T-helper 2 cell (primary cell): Measurements from ENCODE around the gene CC2D1A.

Experiments
- DNase-seq, 5 experiments: peaks; one replicate each; pipeline versions ENCODE4 v3.0.0 to v3.0.0-alpha.2; 2012 to 2022

CC2D1A gene

GRCh38 chr19:13938301-13939064 lies 32.5 kb downstream of the CC2D1A start, which contains the start of gene PODNL1:
Gene PODNL1, minus strand, starts transcription at chr19:13938417. Its CDS starts 236 bp downstream, at chr19:13938181.
- DNase-seq, result no peak

DNA sequence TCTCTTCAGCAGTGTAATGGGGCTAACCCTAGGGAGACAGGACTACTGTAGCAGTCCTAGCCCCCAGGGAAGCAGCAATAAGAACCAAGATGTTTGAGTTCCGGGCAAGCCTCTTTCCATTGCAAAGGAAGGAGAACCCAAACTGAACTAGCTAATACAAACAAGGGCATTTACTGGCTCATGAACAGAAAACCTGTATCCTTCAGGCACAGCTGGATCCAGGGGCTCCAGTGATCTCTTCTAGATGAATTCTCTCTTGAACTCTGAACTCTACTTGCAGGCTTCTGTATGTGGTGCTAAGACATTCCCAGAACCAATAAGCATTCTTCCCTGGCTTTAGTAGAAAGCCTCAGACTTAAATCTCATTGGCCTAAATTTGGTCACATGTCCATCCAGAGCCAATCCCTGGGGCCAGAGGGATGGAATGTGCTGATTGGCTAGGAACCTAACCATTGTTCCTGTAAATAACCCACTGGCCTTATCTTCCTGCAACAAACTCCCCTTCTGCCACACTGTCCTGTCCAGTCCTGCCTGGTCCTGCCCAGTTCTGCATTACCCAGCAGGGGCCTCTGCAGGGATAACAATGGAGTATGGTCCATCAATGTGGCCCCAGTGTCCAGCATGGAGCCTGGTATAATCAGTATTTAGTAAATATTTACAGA lies 36.2 kb downstream of the CC2D1A start:
- DNase-seq, result no peak

GRCh38 chr19:13946414-13946813 lies 40.4 kb downstream of the CC2D1A start:
- DNase-seq, result no peak

GRCh38 chr19:13951043-13951442 lies 45.0 kb downstream of the CC2D1A start:
- DNase-seq, result no peak

GRCh38 chr19:13951799-13952153 lies 45.8 kb downstream of the CC2D1A start:
- no peak for DNase-seq

DNA sequence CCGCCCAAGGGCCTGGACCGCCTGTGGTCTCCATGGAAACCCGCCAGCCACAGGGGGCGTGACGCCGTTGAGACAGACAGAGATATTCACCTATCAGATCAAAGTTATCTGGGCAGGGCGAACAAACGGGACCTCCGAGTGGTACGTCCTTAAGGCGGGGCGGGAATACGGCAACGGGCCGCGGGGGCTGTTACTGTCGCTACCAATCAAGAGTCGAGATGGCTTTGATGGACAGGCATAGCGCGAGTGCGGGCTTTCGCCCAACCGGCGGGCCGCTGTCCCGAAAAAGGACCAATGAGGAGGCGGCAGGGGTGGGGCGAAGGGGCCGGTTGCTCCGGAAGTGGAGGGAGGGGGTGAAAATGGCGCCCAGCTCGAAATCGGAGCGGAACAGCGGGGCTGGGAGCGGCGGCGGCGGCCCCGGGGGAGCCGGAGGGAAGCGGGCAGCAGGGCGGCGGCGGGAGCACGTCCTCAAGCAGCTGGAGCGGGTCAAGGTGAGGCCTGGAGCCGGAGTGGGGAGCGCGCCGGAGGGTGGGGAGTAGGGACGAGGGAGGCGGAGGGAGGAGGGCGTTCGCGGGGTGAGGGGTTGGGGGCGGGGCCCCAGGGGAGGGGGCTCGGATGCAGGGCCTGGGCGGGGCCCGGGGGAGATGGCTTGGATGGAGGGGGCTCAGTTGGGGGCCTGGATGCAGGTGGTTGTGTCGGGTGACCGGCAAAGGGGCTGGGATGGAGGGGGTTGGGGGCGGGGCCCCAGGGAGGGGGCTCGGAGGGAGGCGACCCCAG lies 46.3 kb downstream of the CC2D1A start, which contains the start of gene DCAF15:
Gene DCAF15 (plus strand): TSS at position 356 of the 777 bp plus-strand sequence. CDS start 4 bp downstream, at position 360.
- peak; percentile 95 to 100 (median 99) for DNase-seq

GRCh38 chr19:13952931-13953531 lies 47.0 kb downstream of the CC2D1A start:
- DNase-seq, result no peak

DNA sequence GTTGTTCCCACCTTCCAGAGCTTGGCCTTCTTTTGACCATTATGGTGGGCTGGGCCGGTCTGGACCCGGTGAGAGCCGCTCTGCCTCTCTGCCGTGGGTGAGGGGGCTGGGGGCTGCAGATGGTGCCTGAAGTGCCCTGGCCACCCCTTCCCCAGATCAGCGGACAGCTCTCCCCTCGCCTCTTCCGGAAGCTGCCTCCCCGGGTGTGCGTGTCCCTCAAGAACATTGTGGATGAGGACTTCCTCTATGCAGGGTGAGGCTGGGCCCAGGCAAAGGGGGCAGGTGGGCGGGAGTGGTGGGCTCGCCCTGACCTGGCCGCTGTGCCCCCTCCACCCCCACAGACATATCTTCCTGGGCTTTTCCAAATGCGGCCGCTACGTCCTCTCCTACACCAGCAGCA lies 48.2 kb downstream of the CC2D1A start:
- DNase-seq, result no peak

GRCh38 chr19:13955662-13956364 lies 49.8 kb downstream of the CC2D1A start:
- DNase-seq, result no peak

- DNase-seq, result no peak
Measured at GRCh38 chr19:13956365-13956744, 50.4 kb downstream of the CC2D1A start.

DNA sequence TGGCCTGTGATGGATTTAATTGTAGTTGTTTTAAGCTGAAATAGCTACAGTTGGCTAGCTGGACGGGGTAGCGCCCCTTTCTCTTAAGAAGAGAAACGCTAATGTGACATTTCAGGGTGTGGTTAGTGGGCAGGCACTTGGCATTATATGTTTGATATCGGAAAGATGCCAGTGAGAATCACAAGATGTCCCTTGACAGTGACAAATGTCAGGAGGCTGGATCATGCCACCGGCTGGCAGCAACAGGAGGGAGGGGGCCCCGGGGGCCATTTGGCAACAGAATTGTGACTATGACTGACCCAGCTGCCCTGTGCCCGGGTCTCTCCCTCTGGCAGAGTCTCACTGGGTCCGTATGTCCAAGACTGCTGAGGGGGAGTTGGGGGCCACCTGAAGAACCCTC lies 51.0 kb downstream of the CC2D1A start:
- DNase-seq, result no peak

- DNase-seq, result no peak
Measured at GRCh38 chr19:13958043-13958442, 52.0 kb downstream of the CC2D1A start.

DNA sequence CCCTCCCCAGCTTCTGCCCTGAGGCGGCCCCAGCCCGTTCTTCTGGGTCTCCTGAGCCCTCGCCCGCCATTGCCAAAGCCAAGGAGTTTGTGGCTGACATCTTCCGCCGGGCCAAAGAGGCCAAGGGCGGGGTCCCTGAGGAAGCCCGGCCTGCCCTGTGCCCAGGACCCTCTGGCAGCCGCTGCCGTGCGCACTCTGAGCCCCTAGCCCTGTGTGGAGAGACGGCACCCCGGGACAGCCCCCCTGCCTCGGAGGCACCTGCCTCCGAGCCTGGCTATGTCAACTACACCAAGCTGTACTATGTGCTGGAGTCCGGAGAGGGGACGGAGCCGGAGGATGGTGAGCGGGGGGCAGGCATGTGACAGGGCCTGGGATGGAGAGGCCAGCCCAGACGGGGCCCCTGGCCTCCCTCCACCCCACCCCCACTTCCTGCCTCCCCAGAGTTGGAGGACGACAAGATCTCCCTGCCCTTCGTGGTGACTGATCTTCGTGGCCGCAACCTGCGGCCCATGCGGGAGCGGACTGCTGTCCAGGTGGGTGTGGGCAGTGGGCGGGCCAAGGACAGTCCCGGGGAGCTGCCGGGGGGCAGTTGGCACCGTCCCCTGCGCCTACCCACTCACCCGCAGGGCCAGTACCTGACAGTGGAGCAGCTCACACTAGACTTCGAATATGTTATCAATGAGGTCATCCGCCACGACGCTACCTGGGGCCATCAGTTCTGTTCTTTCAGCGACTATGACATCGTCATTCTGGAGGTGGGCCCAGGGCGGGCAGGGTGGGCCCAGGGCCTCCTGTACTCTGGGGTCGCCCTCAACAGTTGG lies 53.4 kb downstream of the CC2D1A start:
- DNase-seq, result no peak

DNA sequence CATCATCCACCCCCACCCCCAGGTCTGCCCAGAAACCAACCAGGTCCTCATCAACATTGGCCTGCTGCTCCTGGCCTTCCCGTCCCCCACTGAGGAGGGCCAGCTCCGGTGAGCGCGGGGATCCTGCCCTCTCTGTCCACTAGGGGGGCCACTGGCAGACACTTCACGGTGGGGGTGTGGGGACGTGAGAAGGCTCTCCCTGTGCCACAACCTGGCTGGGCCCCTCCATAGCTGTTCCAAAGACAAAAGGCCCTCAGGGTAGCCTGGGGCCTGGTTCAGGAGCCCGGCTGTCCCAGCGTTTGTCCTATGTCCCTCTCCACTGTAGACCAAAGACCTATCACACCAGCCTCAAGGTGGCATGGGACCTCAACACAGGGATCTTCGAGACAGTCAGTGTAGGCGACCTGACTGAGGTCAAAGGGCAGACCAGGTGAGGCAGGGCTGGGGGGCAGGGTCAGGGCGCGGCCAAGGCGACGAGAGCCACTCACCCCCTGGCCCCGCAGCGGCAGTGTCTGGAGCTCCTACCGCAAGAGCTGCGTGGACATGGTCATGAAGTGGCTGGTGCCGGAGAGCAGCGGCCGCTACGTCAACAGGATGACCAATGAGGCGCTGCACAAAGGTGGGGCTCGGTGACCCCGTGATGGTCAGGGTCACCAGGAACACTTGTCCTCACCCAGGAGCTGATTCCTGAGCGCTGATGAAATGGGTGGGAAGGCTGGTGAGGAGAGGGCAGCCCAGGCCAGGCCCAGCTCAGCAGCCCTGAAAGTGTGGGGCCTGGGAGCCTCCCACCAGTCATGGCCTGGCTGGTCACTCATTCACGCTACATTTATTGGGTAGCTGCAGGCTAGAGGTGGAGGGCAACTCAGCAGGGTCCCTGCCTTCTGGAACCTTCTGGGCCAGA lies 54.2 kb downstream of the CC2D1A start:
- no peak for DNase-seq

DNA sequence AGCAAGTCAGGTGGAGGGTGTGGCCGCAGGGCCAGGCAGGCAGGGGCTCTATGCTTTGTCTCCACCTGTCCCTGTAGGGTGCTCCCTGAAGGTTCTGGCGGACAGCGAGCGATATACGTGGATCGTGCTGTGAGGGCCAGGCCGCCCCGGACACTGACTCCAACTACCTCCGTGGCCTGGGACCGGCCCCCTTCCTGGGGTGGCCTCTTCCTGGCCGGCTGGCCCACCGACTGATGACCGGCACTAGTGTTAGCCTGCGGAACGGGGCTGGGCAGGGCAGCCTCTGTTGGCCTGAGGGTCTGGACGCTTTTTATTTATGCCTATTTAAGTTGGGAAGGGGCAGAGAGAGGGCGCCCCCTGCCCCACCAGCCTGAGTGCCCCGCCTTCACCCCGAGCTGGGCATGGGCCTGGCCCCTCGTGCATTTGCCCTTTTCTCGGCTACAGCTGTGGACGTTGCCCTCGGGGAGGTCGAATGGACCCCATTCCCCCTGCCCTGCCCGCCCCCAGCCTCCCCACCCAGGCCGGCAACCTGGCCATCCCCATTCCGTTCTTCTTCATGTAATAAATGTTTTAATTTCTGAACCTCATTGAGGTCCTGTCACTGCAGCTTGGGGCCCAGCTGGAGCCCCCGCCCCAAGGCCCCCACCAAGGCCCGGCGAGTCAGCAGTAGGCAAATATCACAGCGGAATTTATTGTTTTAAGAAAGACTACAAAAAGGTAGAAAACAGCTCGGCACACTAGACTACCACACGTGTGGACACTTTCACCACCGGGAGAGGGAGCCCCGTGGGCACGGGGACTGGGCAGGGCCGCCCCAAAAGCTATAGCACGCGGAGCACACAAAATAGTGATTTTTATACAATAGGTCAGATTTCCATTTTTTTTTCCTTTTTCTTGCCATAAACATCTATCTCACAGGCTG lies 55.1 kb downstream of the CC2D1A start:
- DNase-seq, result no peak

GRCh38 chr19:13961826-13962698 lies 56.1 kb downstream of the CC2D1A start:
- DNase-seq, result no peak

- DNase-seq, result no peak
Measured at GRCh38 chr19:13962699-13963602, 57.0 kb downstream of the CC2D1A start.
